HG03159 (cell line): Measurements from ENCODE around the gene OXTR.

Source experiments
- ATAC-seq: cut with Tn5 transposase; IDR thresholded peaks from one replicate; pipeline ENCODE4 v1.9.1; 2021; ENCODE audit warnings: mild to moderate bottlenecking, moderate library complexity; ENCODE audit not compliant: unreplicated experiment

OXTR gene

GRCh38 chr3:8713901-8714759, 55.3 kb downstream of the OXTR start:
- ATAC-seq: peak; percentile 82

DNA sequence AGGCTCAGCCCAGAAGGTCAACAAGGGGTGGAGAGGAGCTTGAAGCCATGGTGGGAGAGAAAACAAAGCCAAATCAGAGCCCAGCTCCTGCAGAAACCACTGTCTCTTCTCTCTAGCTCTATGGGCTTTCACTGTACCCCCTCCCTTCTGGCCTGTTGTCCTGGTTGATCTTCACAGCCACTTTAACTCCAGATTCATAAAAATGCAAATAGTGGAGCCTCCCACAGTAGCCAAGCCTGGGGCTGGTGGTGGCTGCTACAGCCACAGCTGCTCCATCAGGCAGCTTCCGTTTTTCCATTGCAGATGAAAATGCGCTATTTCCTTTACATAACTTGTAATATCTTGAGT, 56.5 kb downstream of the OXTR start:
- no peak for ATAC-seq

- no peak for ATAC-seq
Observed at GRCh38 chr3:8712045-8712907, 57.1 kb downstream of the OXTR start.

- no peak for ATAC-seq
Observed at GRCh38 chr3:8709801-8710507, 59.5 kb downstream of the OXTR start.

DNA sequence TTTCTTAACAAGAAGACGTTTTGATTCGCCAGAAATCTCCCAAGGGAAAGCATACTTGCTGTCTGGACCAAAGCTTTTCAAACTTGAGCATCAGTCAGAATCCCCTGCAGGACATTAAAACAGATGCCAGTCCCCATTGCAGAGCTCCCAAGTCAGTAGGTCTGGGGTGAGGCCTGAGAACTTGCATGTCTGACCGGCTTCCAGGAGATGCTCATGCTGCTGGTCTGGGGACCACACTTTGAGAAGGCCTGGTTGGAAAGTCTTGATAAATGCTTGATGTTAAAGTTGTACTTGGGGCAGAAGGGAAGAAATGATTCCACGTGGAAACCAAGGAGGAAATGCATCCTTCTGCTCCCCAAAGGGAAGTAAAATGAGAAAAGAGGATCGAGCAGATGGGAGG, 60.1 kb downstream of the OXTR start:
- no peak for ATAC-seq

GRCh38 chr3:8705575-8705974, 63.8 kb downstream of the OXTR start:
- ATAC-seq: no peak

DNA sequence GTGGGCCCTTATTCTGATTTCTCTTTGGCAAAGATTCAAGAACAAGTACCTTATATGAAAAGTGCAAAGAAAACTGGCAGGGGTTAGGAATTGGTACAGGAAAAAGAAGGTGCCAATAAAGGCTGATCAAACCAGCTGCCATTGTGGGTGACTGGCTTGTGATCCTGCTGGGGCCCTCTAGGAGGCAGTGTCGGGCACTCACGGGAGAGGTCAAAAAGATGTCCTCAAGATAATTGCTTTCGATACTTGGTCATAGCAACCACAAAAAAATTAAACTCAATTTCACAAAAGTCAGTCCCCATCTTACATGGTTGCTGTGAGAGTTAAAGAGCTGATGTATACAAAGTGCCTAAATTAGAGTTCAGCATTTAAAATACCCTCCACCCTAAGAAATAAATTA, 66.9 kb downstream of the OXTR start:
- ATAC-seq: no peak
